ENCODE data around the gene BRAT1. TPM values are rescaled to one million over a fixed set of nuclear protein-coding genes. Genes with fewer than 3 reads are reported as not detected.

The BRAT1 gene
- polyA plus RNA-seq, 1 donor from 2014 or later, result 60.3 TPM

DNA sequence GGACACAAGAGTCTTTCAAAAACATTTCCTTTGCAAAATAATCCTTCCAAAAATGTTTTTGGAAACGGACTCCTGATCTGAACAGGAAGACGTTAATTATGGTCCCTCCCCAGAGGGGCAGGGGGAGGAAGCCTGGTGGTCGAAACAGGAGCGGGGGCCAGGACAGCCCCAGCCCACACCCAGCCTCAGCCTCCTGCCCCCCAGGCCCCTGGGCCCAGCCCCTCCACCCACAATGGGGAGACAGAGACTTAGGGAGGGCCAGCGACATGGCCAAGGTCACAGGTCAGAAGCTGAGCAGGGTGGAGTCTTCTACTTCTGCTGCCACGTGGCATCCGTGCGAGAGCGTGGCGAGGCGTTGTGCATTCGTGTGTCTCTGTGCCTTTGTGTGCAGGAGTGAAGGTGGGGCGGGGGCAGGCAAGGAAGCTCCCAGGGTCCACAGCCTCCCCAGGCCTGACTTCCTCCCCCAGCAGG is 65.1 kb downstream of the BRAT1 start:
- Histone ChIP-seq H3K79me2 (replicated peaks; ENCODE audit: insufficient read depth, low read length) (no peaks in the 10 kb centered on the region), H3K9me3 (ENCODE audit: low read length) (no peaks in the 10 kb centered on the region), H3K9me2 (ENCODE audit: insufficient read depth, low read length) (no peaks in the 10 kb centered on the region), H3F3A (ENCODE audit: insufficient read depth, low read length, poor library complexity, severe bottlenecking) (no peaks in the 10 kb centered on the region), H3K27me3 (ENCODE audit: insufficient read depth, low read depth, low read length) (no peaks in the 10 kb centered on the region), H3K36me3 (ENCODE audit: insufficient read depth, low read length) (no peaks in the 10 kb centered on the region), H3K27ac (ENCODE audit: low read length) (no peak overlapping the region), H4K20me1 (ENCODE audit: insufficient read depth) (no peaks in the 10 kb centered on the region), H3K9ac (ENCODE audit: low read length) (no peak overlapping the region), H3K4me2 (ENCODE audit: low read length) (no peak overlapping the region), H2AFZ (ENCODE audit: low read depth, low read length) (no peak overlapping the region), H3K4me3 (ENCODE audit: low read length) (no peak overlapping the region)
- TF ChIP-seq POLR2AphosphoS5 (IDR thresholded peaks at IDR 0.05) (no peak), MXI1 (conservative IDR thresholded peaks at IDR 0.05; ENCODE audit: poor library complexity, severe bottlenecking) (no peak), TAF1 (IDR thresholded peaks at IDR 0.05; ENCODE audit: low read depth) (no peak), EZH2 (IDR thresholded peaks at IDR 0.05; ENCODE audit: borderline replicate concordance, insufficient read depth, low read length, poor library complexity, severe bottlenecking) (no peak), RAD21 (conservative IDR thresholded peaks at IDR 0.05) (no peak), EP300 (conservative IDR thresholded peaks at IDR 0.05; ENCODE audit: poor library complexity, severe bottlenecking) (no peak)

DNA sequence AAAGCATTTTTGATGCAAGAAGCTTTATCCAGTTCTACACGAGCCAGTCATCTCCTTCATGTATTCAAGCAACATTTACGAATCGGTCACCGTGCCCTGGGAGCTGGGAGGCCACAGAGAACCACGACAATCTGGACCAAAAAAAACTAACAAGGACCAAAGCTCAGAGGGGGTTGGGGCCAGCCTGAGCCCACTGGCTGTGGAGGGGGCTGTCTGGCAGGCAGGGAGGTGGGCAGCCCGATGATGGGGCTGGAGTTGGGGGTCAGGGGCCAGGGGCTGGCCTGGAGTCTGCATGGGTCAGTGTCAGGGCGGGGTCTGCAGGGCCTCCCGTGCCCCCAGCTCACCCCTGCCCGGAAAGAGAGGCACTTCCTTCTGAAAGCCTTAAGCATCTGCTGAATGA is 66.6 kb downstream of the BRAT1 start:
- Histone ChIP-seq H3K27ac (ENCODE audit: low read length) (no peak overlapping the region), H3K79me2 (replicated peaks; ENCODE audit: insufficient read depth, low read length) (no peaks in the 10 kb centered on the region), H4K20me1 (ENCODE audit: insufficient read depth) (no peaks in the 10 kb centered on the region), H3K27me3 (ENCODE audit: insufficient read depth, low read depth, low read length) (no peaks in the 10 kb centered on the region), H3F3A (ENCODE audit: insufficient read depth, low read length, poor library complexity, severe bottlenecking) (no peaks in the 10 kb centered on the region), H3K9me2 (ENCODE audit: insufficient read depth, low read length) (no peaks in the 10 kb centered on the region), H3K9me3 (ENCODE audit: low read length) (no peaks in the 10 kb centered on the region), H3K4me3 (ENCODE audit: low read length) (no peak overlapping the region), H3K4me2 (ENCODE audit: low read length) (no peak overlapping the region), H2AFZ (ENCODE audit: low read depth, low read length) (no peak overlapping the region), H3K9ac (ENCODE audit: low read length) (no peak overlapping the region), H3K36me3 (ENCODE audit: insufficient read depth, low read length) (no peaks in the 10 kb centered on the region)
- TF ChIP-seq, protein P1, sequence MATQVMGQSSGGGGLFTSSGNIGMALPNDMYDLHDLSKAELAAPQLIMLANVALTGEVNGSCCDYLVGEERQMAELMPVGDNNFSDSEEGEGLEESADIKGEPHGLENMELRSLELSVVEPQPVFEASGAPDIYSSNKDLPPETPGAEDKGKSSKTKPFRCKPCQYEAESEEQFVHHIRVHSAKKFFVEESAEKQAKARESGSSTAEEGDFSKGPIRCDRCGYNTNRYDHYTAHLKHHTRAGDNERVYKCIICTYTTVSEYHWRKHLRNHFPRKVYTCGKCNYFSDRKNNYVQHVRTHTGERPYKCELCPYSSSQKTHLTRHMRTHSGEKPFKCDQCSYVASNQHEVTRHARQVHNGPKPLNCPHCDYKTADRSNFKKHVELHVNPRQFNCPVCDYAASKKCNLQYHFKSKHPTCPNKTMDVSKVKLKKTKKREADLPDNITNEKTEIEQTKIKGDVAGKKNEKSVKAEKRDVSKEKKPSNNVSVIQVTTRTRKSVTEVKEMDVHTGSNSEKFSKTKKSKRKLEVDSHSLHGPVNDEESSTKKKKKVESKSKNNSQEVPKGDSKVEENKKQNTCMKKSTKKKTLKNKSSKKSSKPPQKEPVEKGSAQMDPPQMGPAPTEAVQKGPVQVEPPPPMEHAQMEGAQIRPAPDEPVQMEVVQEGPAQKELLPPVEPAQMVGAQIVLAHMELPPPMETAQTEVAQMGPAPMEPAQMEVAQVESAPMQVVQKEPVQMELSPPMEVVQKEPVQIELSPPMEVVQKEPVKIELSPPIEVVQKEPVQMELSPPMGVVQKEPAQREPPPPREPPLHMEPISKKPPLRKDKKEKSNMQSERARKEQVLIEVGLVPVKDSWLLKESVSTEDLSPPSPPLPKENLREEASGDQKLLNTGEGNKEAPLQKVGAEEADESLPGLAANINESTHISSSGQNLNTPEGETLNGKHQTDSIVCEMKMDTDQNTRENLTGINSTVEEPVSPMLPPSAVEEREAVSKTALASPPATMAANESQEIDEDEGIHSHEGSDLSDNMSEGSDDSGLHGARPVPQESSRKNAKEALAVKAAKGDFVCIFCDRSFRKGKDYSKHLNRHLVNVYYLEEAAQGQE (IDR thresholded peaks at IDR 0.05; ENCODE audit: borderline replicate concordance), result no peak
- no peak for TF ChIP-seq RAD21 (conservative IDR thresholded peaks at IDR 0.05)
- TF ChIP-seq EP300 (conservative IDR thresholded peaks at IDR 0.05; ENCODE audit: poor library complexity, severe bottlenecking), result no peak
- TF ChIP-seq, protein P2, sequence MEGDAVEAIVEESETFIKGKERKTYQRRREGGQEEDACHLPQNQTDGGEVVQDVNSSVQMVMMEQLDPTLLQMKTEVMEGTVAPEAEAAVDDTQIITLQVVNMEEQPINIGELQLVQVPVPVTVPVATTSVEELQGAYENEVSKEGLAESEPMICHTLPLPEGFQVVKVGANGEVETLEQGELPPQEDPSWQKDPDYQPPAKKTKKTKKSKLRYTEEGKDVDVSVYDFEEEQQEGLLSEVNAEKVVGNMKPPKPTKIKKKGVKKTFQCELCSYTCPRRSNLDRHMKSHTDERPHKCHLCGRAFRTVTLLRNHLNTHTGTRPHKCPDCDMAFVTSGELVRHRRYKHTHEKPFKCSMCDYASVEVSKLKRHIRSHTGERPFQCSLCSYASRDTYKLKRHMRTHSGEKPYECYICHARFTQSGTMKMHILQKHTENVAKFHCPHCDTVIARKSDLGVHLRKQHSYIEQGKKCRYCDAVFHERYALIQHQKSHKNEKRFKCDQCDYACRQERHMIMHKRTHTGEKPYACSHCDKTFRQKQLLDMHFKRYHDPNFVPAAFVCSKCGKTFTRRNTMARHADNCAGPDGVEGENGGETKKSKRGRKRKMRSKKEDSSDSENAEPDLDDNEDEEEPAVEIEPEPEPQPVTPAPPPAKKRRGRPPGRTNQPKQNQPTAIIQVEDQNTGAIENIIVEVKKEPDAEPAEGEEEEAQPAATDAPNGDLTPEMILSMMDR (IDR thresholded peaks at IDR 0.05; ENCODE audit: poor library complexity, severe bottlenecking), result no peak
- TF ChIP-seq EZH2 (IDR thresholded peaks at IDR 0.05; ENCODE audit: borderline replicate concordance, insufficient read depth, low read length, poor library complexity, severe bottlenecking), result no peak
- no peak for TF ChIP-seq SMC3 (conservative IDR thresholded peaks at IDR 0.05; ENCODE audit: poor library complexity)
- no peak for TF ChIP-seq TAF1 (IDR thresholded peaks at IDR 0.05; ENCODE audit: low read depth)
- no peak for TF ChIP-seq MXI1 (conservative IDR thresholded peaks at IDR 0.05; ENCODE audit: poor library complexity, severe bottlenecking)
- TF ChIP-seq POLR2AphosphoS5 (IDR thresholded peaks at IDR 0.05), result no peak
